DOHH2 (cell line): ENCODE measurements around the gene SUMF1.

Experiments used
- H3F3A ChIP-seq: fragments of 200-600 bp; sonication (generic), shearing (Covaris generic); 2 replicates; pipeline ENCODE4 v1.6.0; 2016; ENCODE audit warnings: antibody characterized with exemption, mild to moderate bottlenecking; ENCODE audit not compliant: control insufficient read depth, insufficient read depth
- H3K27ac ChIP-seq: fragments of 200-600 bp; sonication (generic); 2 replicates; pipeline ENCODE4 v1.5.1; 2014; ENCODE audit warnings: low read depth, mild to moderate bottlenecking, low read length, moderate library complexity
- H3K27me3 ChIP-seq: fragments of 200-600 bp; sonication (generic); 2 replicates; pipeline ENCODE4 v1.6.1; 2014; ENCODE audit warnings: mild to moderate bottlenecking, low read length, mixed read lengths; ENCODE audit not compliant: control insufficient read depth
- H3K36me3 ChIP-seq: fragments of 200-600 bp; sonication (generic); 2 replicates; pipeline ENCODE4 v1.6.1; 2014; ENCODE audit warnings: mild to moderate bottlenecking, low read length, moderate library complexity, mixed read lengths; ENCODE audit not compliant: control insufficient read depth
- H3K4me1 ChIP-seq: fragments of 200-600 bp; sonication (generic); 2 replicates; pipeline ENCODE4 v1.6.1; 2014; ENCODE audit warnings: mild to moderate bottlenecking, low read length, mixed read lengths; ENCODE audit not compliant: control insufficient read depth
- H3K4me2 ChIP-seq: fragments of 200-600 bp; sonication (generic); 2 replicates; pipeline ENCODE4 v1.6.0; 2014; ENCODE audit warnings: mild to moderate bottlenecking, low read length, moderate library complexity
- H3K4me3 ChIP-seq: fragments of 200-600 bp; sonication (generic); 2 replicates; pipeline ENCODE4 v1.5.1; 2014; ENCODE audit warnings: mild to moderate bottlenecking, low read length, mixed read lengths
- H3K79me2 ChIP-seq: fragments of 200-600 bp; sonication (generic); 2 replicates; pipeline ENCODE4 v1.6.1; 2014; ENCODE audit warnings: mild to moderate bottlenecking, low read length, mixed read lengths; ENCODE audit not compliant: control insufficient read depth
- H3K9me2 ChIP-seq: fragments of 200-600 bp; sonication (generic); replicated peaks from 2 replicates; pipeline ENCODE4 v1.6.1; 2014; ENCODE audit warnings: mild to moderate bottlenecking, low read length, mixed read lengths; ENCODE audit not compliant: control insufficient read depth
- H3K9me3 ChIP-seq: fragments of 200-600 bp; sonication (generic); 2 replicates; pipeline ENCODE4 v1.6.1; 2014; ENCODE audit warnings: antibody characterized with exemption, low read length, mixed read lengths; ENCODE audit not compliant: control insufficient read depth, insufficient read depth
- H4K20me1 ChIP-seq: fragments of 200-600 bp; sonication (generic); 2 replicates; pipeline ENCODE4 v1.6.0; 2014; ENCODE audit warnings: low read depth, mild to moderate bottlenecking, antibody characterized with exemption, low read length, moderate library complexity; ENCODE audit not compliant: control insufficient read depth, insufficient read depth
- CTCF ChIP-seq: fragments of 200-600 bp; sonication (generic); IDR thresholded peaks from one replicate; pipeline ENCODE4 v1.5.1; 2014; ENCODE audit warnings: antibody characterized with exemption, mild to moderate bottlenecking, low read depth, low read length; ENCODE audit not compliant: poor library complexity, severe bottlenecking
- EZH2phosphoT487 ChIP-seq: fragments of 200-600 bp; sonication (generic); IDR thresholded peaks from 2 replicates; pipeline ENCODE4 v1.6.1; 2017; ENCODE audit warnings: borderline replicate concordance, mild to moderate bottlenecking, antibody characterized with exemption, low read length, moderate library complexity, mixed read lengths

The SUMF1 gene

GRCh38 chr3:4464576-4464975 is 2.5 kb downstream of the SUMF1 start:
- Histone ChIP-seq H3K9me2 (no peaks in the 10 kb centered on the region), H3K27me3 (no peaks in the 10 kb centered on the region), H3K79me2 (peaks cover 11% of the 10 kb centered on the region), H3K4me3 (no peak overlapping the region), H3K4me2 (no peak overlapping the region), H3K9me3 (no peaks in the 10 kb centered on the region), H3K4me1 (peaks cover 15% of the 10 kb centered on the region), H3F3A (no peaks in the 10 kb centered on the region), H4K20me1 (no peaks in the 10 kb centered on the region), H3K36me3 (no peaks in the 10 kb centered on the region), H3K27ac (no peak overlapping the region)
- TF ChIP-seq EZH2phosphoT487 = no peak
- TF ChIP-seq CTCF = no peak

- Histone ChIP-seq H3F3A (no peaks in the 10 kb centered on the region), H3K4me2 (no peak overlapping the region), H3K9me2 (no peaks in the 10 kb centered on the region), H3K36me3 (no peaks in the 10 kb centered on the region), H4K20me1 (no peaks in the 10 kb centered on the region), H3K27ac (no peak overlapping the region), H3K4me1 (peaks cover 14% of the 10 kb centered on the region), H3K4me3 (no peak overlapping the region), H3K9me3 (no peaks in the 10 kb centered on the region), H3K27me3 (no peaks in the 10 kb centered on the region), H3K79me2 (peaks cover 11% of the 10 kb centered on the region)
- TF ChIP-seq EZH2phosphoT487 = no peak
- TF ChIP-seq CTCF = no peak
Measured at GRCh38 chr3:4462369-4463040, 4.6 kb downstream of the SUMF1 start.

DNA sequence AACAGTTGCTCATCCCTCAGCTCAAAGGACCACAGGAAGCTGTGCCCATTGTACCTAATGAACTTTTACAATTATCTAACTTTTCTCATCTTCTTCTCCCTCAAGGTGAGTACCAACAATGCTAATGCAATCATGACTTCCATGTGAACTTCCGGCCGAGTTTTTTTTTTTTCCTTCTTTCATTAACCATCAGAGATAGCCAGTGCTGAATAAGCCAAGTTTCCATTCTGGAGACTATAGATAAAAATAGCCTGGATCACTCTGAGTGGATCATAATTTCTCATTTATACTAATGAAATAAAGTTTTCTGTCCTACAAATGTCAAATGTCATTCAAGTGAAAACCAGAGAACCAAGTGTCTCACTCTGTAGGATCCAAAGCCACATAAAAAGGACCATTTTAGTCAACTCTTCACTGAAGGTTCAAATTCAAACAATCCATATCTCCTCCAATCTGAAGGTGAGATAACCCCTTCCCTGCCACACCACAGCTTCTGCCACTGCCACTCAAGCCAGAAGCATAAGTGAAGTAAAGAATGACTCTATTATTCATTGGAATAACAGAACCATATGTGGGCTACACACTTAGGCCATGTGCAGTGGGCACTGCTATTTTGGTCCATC is 5.5 kb downstream of the SUMF1 start:
- H3K4me3 ChIP-seq = no peak overlapping the region
- no peak overlapping the region for H3K27ac ChIP-seq
- no peaks in the 10 kb centered on the region for H3F3A ChIP-seq
- H3K4me2 ChIP-seq = no peak overlapping the region
- no peaks in the 10 kb centered on the region for H3K36me3 ChIP-seq
- no peak for TF ChIP-seq EZH2phosphoT487
- no peak for TF ChIP-seq CTCF
- H3K27me3 ChIP-seq = no peaks in the 10 kb centered on the region
- H3K9me2 ChIP-seq = no peaks in the 10 kb centered on the region
- peaks cover 8% of the 10 kb centered on the region for H3K79me2 ChIP-seq
- H3K4me1 ChIP-seq = peaks cover 10% of the 10 kb centered on the region
- no peaks in the 10 kb centered on the region for H4K20me1 ChIP-seq
- no peaks in the 10 kb centered on the region for H3K9me3 ChIP-seq
